CD14-positive monocyte (primary cell): Measurements from ENCODE around the gene IGHMBP2. TPM values are rescaled to one million over a fixed set of nuclear protein-coding genes. Genes with fewer than 3 reads are reported as not detected.

Experiments used
- DNase-seq, 3 donors: peaks; one replicate each; pipeline ENCODE4 v3.0.0-alpha.2; 2011 to 2022
- H2AFZ ChIP-seq: 2 replicates; pipeline ENCODE4 v1.6.0; 2012; ENCODE audit warnings: mild to moderate bottlenecking, low read depth, low read length, inconsistent platforms; ENCODE audit not compliant: insufficient read depth, poor library complexity, severe bottlenecking
- H3K27ac ChIP-seq, 2 donors: 1 replicate in 1 of 2; 2 replicates in 1 of 2; pipeline ENCODE4 v1.5.1; 2012 to 2013; ENCODE audit warnings: low read length in 2 of 2, control low read depth in 1 of 2, inconsistent platforms in 1 of 2, low read depth in 1 of 2, mild to moderate bottlenecking in 1 of 2
- H3K27me3 ChIP-seq, 2 donors: one replicate each; pipeline versions ENCODE4 v1.6.0 to v1.6.1; 2011 to 2013; ENCODE audit warnings: low read length in 2 of 2; ENCODE audit not compliant: control insufficient read depth in 2 of 2, insufficient read depth in 2 of 2
- H3K36me3 ChIP-seq, 2 donors: replicated peaks in 1 of 2; 1 replicate in 1 of 2; 2 replicates in 1 of 2; pipeline versions ENCODE4 v1.5.1 to v1.6.1; 2012 to 2013; ENCODE audit warnings: low read length in 2 of 2, control low read depth in 1 of 2, inconsistent platforms in 1 of 2, mild to moderate bottlenecking in 1 of 2; ENCODE audit not compliant: insufficient read depth in 2 of 2, control insufficient read depth in 1 of 2
- H3K4me1 ChIP-seq, 2 donors: 1 replicate in 1 of 2; 2 replicates in 1 of 2; pipeline versions ENCODE4 v1.5.1 to v1.6.1; 2012 to 2013; ENCODE audit warnings: low read length in 2 of 2, control low read depth in 1 of 2, inconsistent platforms in 1 of 2, mild to moderate bottlenecking in 1 of 2, moderate library complexity in 1 of 2; ENCODE audit not compliant: insufficient read depth in 2 of 2, control insufficient read depth in 1 of 2
- H3K4me2 ChIP-seq: replicated peaks from 2 replicates; pipeline ENCODE3; 2012; ENCODE audit warnings: low read length, moderate library complexity, mild to moderate bottlenecking; ENCODE audit not compliant: poor library complexity, severe bottlenecking; ENCODE audit errors: extremely low read depth
- H3K4me3 ChIP-seq, 3 experiments: fragments of 200-600 bp in 1 of 3; sonication (generic) in 1 of 3; replicated peaks in 1 of 3; 1 replicate in 2 of 3; 2 replicates in 1 of 3; pipeline ENCODE4 v1.5.1; 2011 to 2013; ENCODE audit warnings: low read length in 3 of 3, mild to moderate bottlenecking in 3 of 3, control low read depth in 2 of 3, low read depth in 2 of 3, inconsistent platforms in 1 of 3, moderate library complexity in 1 of 3
- H3K79me2 ChIP-seq: 2 replicates; pipeline ENCODE4 v1.6.0; 2012; ENCODE audit warnings: mild to moderate bottlenecking, control low read depth, inconsistent platforms, low read length, moderate library complexity; ENCODE audit not compliant: insufficient read depth
- H3K9ac ChIP-seq: 2 replicates; pipeline ENCODE4 v1.6.0; 2017; ENCODE audit warnings: low read length, mild to moderate bottlenecking; ENCODE audit not compliant: insufficient read depth, poor library complexity, severe bottlenecking
- H3K9me3 ChIP-seq, 2 donors: replicated peaks in 1 of 2; 1 replicate in 1 of 2; 2 replicates in 1 of 2; pipeline versions ENCODE4 v1.5.1 to v1.6.1; 2012 to 2013; ENCODE audit warnings: low read length in 2 of 2, control low read depth in 1 of 2; ENCODE audit not compliant: control insufficient read depth in 1 of 2, insufficient read depth in 1 of 2
- H4K20me1 ChIP-seq: 2 replicates; pipeline ENCODE4 v1.6.0; 2012; ENCODE audit warnings: mild to moderate bottlenecking, low read length, control low read depth, moderate library complexity; ENCODE audit not compliant: insufficient read depth
- H3K27ac Mint-ChIP-seq, 7 donors: one replicate each; pipeline ENCODE4 v1.8.0; 2020; ENCODE audit warnings: mild to moderate bottlenecking in 7 of 7, mixed read lengths in 7 of 7, moderate library complexity in 6 of 7, inconsistent platforms in 2 of 7
- H3K27me3 Mint-ChIP-seq, 3 donors: one replicate each; pipeline ENCODE4 v1.8.0; 2021 to 2022; ENCODE audit warnings: low read depth in 3 of 3, mild to moderate bottlenecking in 3 of 3, mixed read lengths in 3 of 3, moderate library complexity in 3 of 3, inconsistent platforms in 1 of 3
- H3K36me3 Mint-ChIP-seq, 2 donors: one replicate each; pipeline ENCODE4 v1.8.0; 2020; ENCODE audit warnings: mixed read lengths in 2 of 2, inconsistent platforms in 1 of 2, mild to moderate bottlenecking in 1 of 2
- H3K4me1 Mint-ChIP-seq: one replicate; pipeline ENCODE4 v1.8.0; 2020; ENCODE audit warnings: mild to moderate bottlenecking, mixed read lengths
- H3K4me3 Mint-ChIP-seq, 2 donors: one replicate each; pipeline ENCODE4 v1.8.0; 2020; ENCODE audit warnings: mild to moderate bottlenecking in 2 of 2, mixed read lengths in 2 of 2, moderate library complexity in 1 of 2
- H3K9me3 Mint-ChIP-seq, 7 donors: one replicate each; pipeline ENCODE4 v1.8.0; 2020 to 2022; ENCODE audit warnings: mixed read lengths in 7 of 7, mild to moderate bottlenecking in 6 of 7, moderate library complexity in 6 of 7, inconsistent platforms in 2 of 7
- WGBS: methylation state at CpG from one replicate; pipeline ENCODE4 v1.1.5; 2013; ENCODE audit warnings: missing lambda C conversion rate; ENCODE audit not compliant: insufficient coverage; 5-methylcytosine and 5-hydroxymethylcytosine counted together
- intact Hi-C, 2 donors: fragments of 100-400 bp; cut with micrococcal nuclease; formaldehyde crosslinking; loops; one replicate each; pipeline versions ENCODE4 v1.15.0 to v1.15.1; 2023
- polyA plus RNA-seq, 3 donors: library from polyadenylated mRNA; depleted of rRNA in 1 of 3; unstranded in 2 of 3; stranded (reverse) in 1 of 3; fragments of 300-500 nt in 2 of 3; fragments of >200 nt in 1 of 3; fragmentation: Illumina TruSeq in 2 of 3; gene quantifications; 1 replicate in 2 of 3; 2 replicates in 1 of 3; pipeline ENCODE4 v1.2.3, GENCODE V29; 2012 to 2021
- TF ChIP-seq, protein P1 (sequence below): fragments of 200-600 bp; IDR thresholded peaks from one replicate; pipeline ENCODE4 v1.8.0; 2022; ENCODE audit warnings: antibody characterized with exemption, mild to moderate bottlenecking

The IGHMBP2 gene
- polyA plus RNA-seq, 3 donors: 3.9 to 14.9 (median 6.0) TPM

- Histone ChIP-seq H3K9me3 (peaks cover 0 to 3% of the 10 kb centered on the region in 2 donors), H3K4me1 (peaks cover 7 to 13% of the 10 kb centered on the region in 2 donors), H4K20me1 (no peaks in the 10 kb centered on the region), H3K36me3 (no peaks in the 10 kb centered on the region), H3K4me3 (no peak overlapping the region), H3K9ac (no peak overlapping the region), H3K79me2 (no peaks in the 10 kb centered on the region), H3K27ac (no peak overlapping the region), H2AFZ (no peak overlapping the region), H3K27me3 (no peaks in the 10 kb centered on the region), H3K4me2 (no peak overlapping the region)
- over 99% methylated on average over 8 of the region's 12 CpGs for WGBS
- Mint-ChIP-seq H3K27ac (no peak overlapping the region), H3K36me3 (no peaks in the 10 kb centered on the region), H3K4me1 (peaks cover 22% of the 10 kb centered on the region), H3K9me3 (peaks cover 2 to 12% (median 7%) of the 10 kb centered on the region in 7 donors), H3K4me3 (no peak overlapping the region), H3K27me3 (peaks cover 6 to 10% (median 6%) of the 10 kb centered on the region in 3 donors)
- TF ChIP-seq, protein P1, sequence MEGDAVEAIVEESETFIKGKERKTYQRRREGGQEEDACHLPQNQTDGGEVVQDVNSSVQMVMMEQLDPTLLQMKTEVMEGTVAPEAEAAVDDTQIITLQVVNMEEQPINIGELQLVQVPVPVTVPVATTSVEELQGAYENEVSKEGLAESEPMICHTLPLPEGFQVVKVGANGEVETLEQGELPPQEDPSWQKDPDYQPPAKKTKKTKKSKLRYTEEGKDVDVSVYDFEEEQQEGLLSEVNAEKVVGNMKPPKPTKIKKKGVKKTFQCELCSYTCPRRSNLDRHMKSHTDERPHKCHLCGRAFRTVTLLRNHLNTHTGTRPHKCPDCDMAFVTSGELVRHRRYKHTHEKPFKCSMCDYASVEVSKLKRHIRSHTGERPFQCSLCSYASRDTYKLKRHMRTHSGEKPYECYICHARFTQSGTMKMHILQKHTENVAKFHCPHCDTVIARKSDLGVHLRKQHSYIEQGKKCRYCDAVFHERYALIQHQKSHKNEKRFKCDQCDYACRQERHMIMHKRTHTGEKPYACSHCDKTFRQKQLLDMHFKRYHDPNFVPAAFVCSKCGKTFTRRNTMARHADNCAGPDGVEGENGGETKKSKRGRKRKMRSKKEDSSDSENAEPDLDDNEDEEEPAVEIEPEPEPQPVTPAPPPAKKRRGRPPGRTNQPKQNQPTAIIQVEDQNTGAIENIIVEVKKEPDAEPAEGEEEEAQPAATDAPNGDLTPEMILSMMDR: no peak
- DNase-seq: no peak
- intact Hi-C loops: no loop called here
Measured at GRCh38 chr11:68872216-68873003, 31.3 kb upstream of the IGHMBP2 start.

- Mint-ChIP-seq H3K36me3 (peaks cover 0 to 2% of the 10 kb centered on the region in 2 donors), H3K27ac (peak overlapping the region in 3 of 7 donors; percentile 21 to 50 (median 42)), H3K9me3 (peaks cover 2 to 12% (median 7%) of the 10 kb centered on the region in 7 donors), H3K4me3 (no peak overlapping the region), H3K4me1 (peaks cover 3% of the 10 kb centered on the region), H3K27me3 (peaks cover 2 to 5% (median 3%) of the 10 kb centered on the region in 3 donors)
- TF ChIP-seq, protein P1: no peak
- Histone ChIP-seq H3K36me3 (no peaks in the 10 kb centered on the region), H3K79me2 (no peaks in the 10 kb centered on the region), H2AFZ (no peak overlapping the region), H3K27me3 (no peaks in the 10 kb centered on the region), H3K9me3 (peaks cover 0 to 3% of the 10 kb centered on the region in 2 donors), H3K9ac (no peak overlapping the region), H3K4me1 (no peaks in the 10 kb centered on the region), H3K27ac (no peak overlapping the region), H3K4me2 (no peak overlapping the region), H4K20me1 (no peaks in the 10 kb centered on the region), H3K4me3 (no peak overlapping the region)
- intact Hi-C loops: no loop called here
- no peak for DNase-seq
- 99% methylated on average over 7 of the region's 7 CpGs for WGBS
Measured at GRCh38 chr11:68878022-68878421, 25.7 kb upstream of the IGHMBP2 start.
